Measurements from ENCODE around the gene UBE2Z.

DNA sequence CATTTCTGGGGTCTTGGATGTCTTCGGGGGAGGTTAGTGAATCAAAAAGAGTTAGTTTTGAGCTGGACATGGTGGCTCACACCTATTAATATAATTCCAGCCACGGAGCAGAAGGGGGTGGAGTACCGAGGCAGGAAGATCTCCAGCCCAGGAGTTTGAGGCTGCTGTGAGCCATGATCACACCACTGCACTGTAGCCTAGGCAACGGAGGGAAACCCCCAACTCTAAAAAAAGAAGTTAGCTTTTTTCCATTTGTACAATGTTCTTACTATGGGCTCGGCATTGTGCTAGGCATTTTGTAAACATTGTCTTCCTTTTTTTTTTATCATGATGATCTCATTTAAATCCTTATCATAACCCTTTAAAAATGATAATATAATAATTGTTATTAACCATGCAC lies 44.7 kb downstream of the UBE2Z start:
- TF ChIP-seq, protein P1, sequence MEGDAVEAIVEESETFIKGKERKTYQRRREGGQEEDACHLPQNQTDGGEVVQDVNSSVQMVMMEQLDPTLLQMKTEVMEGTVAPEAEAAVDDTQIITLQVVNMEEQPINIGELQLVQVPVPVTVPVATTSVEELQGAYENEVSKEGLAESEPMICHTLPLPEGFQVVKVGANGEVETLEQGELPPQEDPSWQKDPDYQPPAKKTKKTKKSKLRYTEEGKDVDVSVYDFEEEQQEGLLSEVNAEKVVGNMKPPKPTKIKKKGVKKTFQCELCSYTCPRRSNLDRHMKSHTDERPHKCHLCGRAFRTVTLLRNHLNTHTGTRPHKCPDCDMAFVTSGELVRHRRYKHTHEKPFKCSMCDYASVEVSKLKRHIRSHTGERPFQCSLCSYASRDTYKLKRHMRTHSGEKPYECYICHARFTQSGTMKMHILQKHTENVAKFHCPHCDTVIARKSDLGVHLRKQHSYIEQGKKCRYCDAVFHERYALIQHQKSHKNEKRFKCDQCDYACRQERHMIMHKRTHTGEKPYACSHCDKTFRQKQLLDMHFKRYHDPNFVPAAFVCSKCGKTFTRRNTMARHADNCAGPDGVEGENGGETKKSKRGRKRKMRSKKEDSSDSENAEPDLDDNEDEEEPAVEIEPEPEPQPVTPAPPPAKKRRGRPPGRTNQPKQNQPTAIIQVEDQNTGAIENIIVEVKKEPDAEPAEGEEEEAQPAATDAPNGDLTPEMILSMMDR (IDR thresholded peaks at IDR 0.05; ENCODE audit: low read depth, low read length), result no peak
- TF ChIP-seq EZH2phosphoT487 (IDR thresholded peaks at IDR 0.05; ENCODE audit: low read depth), result no peak
